NCI-H446 treated with DMSO at 0.1 percent for 48 hours (cell line): ENCODE results near the gene UBC.
"Not testable (repeated sequence)": the region's sequence is repeated elsewhere in the genome, so short reads cannot be mapped to it uniquely, and the experiment has no call there.

Experiments used
- DNase-seq: peaks from one replicate; lab custom pipeline; 2025; lab: John Stamatoyannopoulos, UW

The UBC gene

DNA sequence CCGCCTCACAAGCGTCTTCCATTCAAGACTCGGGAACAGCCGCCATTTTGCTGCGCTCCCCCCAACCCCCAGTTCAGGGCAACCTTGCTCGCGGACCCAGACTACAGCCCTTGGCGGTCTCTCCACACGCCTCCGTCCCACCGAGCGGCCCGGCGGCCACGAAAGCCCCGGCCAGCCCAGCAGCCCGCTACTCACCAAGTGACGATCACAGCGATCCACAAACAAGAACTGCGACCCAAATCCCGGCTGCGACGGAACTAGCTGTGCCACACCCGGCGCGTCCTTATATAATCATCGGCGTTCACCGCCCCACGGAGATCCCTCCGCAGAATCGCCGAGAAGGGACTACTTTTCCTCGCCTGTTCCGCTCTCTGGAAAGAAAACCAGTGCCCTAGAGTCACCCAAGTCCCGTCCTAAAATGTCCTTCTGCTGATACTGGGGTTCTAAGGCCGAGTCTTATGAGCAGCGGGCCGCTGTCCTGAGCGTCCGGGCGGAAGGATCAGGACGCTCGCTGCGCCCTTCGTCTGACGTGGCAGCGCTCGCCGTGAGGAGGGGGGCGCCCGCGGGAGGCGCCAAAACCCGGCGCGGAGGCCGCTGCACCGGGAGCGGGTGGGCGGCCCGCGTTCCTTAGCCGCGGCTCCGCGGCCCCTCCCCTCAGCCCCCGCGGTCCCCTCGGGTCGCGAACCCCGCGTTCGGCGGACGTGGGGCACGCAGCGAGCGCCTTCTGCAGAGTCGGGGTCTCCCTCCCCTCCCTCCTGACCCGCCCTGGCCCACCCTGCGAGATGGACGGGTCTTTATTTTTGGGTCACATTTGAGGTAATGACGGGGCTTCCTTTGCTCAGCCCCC lies at the start of gene UBC:
Gene UBC, minus strand, starts transcription at position 259 of the 847 bp plus-strand sequence. CDS start 879 bp downstream, outside the sequence.
- no peak for DNase-seq

DNA sequence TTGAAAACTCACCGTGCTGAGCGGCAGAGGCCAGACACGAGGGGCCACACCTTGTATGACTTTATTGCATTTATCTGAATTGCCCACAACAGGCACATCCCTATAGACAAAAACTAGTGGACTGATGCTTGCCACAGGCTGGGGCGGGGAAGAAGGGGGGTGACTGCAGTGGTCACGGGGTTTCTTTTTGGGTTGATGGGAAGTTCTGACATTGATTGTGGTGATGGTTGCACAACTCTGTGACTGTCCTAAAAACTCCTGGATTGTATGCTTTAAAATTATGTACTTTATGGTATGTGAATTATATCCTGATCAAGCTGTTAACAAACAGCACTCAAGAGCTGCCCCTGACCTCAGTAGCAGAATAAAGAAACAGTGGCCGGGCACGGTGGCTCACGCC lies 48.8 kb upstream of the UBC start:
- DNase-seq: no peak

DNA sequence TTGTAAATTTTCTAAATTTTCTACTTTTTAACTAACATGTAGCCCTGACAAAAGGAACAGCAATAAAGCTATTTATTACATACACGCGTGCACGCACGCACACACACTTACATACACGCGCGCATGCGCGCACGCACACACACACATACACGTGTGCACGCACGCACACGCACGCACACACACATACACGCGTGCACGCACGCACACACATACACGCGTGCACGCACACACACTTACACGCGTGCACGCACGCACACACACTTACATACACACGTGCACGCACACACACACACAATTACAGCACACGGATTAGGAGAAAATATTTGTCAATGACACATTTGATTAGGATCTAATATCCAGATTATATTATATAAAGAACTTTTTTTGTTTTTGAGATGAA lies 46.6 kb upstream of the UBC start:
- no peak for DNase-seq

DNA sequence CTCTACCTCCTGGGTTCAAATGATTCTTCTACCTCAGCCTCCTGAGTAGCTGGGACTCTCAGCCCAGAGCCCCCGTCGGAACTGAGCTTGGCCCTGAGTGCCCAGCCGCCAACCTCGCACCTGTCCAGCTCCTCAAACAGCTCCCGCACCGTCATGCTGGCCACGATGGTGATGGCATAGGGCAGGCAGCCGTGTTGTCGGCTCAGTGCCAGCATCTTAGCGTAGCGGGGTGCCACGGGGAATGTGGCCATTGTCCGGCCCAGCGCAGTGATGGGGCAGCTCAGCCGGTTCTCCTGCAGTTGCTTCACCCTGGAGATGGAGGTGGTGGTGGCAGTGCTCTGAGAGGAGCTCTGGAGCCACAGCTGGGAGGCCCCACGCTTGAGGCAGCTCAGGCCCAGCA lies 42.1 kb upstream of the UBC start:
- no peak for DNase-seq

DNA sequence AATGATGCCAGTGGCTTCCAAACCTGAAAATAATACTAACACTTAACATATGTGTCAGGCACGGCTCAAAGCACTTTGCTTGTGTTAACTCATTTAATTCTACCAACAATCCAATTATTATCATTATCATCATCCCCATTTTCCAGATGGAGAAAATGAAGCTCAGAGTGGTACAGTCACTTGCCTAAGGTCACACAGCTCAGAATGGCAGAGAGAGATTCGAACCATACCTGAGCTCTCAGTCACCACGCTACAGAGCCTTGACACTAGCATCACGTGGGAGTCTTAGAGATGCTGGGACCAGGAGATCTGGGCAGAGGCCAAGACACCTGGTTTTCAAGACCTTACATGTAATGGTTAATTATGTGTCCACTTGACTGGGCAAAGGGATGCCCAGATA lies 40.3 kb upstream of the UBC start:
- DNase-seq: no peak

DNA sequence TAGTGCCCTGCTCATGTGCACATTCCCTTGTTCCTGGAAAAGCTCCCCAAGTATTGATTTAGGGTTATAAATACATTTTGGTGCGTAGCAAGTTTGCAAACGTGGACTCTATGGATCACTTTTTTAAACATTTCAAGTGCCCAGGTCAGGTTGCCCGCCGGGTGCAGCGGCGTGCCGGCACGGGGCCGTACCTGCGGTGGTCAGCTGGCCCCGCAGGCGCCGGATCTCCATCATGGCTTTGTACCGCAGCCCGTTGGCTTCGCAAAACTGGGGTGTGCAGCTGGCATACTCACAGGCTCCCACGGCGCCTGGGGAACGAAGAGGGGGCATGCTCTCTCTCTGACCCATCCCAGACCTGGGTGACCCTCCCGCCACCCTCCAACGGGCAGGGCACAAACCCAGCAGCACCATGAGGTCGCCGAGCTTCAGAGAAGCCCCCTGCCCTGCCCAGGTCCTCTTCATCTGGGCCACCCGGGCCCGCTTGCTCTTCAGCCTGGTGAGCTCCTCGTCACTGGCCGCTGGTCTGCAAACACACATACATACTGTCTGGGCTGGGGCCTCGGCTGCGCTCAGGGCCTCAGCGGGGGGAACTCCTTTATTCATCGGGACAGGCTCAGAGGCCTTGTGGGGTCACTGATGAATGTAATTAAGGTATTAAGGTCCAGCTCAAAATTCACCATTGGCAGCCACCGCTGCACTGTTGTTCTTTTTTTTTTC lies 39.4 kb upstream of the UBC start:
- no peak for DNase-seq

DNA sequence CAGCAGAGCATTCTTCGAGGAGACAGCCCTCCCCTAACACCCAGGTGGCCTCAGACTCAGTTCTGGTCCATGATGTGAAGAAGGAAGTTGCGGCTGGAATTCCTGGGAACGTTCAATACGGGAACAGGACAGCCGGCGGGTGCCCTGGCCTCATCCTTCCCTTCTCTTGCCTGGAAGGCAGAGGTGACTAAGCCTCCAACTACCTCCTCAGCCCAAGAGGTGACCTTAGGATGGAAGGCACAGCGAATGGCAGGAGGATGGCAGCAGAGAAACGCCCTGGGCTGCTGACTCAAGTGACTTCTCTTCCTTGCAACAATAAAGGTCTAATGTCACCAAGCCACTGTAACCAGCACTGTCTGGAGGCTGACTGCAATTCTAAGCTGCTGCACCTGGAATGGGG lies 38.4 kb upstream of the UBC start:
- no peak for DNase-seq

DNA sequence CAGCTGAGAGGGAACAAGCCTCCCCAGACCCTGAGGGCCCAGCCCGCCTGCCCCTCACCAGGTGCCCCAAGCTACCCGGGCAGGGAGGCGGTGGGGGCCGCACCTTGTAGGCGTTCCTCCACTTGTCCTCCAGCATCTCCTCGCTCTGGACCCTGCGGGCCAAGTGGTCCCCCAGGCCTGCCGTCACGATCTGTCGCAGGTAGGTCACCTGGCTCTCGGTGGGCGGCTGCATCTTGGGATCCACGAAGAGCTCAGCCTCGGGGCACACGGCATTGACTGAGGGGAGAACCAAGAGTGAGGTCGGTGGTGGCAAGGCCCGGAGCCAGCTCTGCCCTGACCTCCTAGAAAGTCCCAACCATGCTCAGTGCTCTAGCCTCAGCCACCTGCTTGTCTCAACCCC lies 37.8 kb upstream of the UBC start:
- no peak for DNase-seq

DNA sequence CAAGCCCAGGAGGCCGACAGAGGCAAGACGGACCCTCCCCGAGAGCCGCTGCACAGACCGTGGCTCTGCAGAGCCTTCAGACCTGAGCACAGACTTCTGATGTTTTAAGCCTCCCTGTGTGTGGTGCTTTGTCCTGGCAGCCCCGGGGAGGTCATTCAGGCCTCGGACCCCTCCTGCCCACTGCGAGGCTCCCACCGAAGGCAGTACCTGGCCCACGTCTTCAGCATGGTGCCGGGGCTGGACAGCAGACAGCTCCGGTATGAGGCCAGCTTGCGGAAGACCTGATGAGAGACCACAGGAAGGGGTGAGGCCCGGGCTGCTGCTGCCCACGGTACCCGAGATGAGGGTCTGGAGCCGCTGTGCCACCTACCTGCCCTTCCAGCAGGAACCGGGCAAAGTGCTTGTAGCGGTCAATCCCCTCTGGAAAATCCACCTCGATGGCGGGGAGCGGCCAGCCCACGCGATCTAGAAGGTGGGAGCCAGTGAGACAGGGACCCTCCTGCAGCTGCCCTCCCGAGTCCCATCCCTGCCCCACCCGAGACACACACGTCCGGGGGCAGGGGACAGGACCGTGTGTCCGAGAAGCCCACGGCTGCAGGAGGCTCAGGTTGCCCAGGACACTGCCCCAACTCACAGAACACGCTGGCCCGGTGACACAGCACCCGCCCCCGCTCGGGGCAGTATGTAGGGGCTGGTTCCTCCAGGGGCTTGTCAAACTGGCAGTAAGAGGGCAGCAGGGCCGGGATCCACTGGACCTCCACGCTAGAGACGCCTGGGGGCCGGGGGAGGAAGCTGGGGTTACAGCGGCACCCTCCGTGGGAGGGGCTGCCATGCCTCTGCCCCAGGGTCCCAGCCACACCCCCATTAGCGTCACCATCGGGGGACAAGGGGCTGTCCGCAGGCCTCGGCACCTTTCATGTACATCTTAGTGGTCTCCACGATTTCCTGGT lies 35.6 kb upstream of the UBC start:
- no peak for DNase-seq

DNA sequence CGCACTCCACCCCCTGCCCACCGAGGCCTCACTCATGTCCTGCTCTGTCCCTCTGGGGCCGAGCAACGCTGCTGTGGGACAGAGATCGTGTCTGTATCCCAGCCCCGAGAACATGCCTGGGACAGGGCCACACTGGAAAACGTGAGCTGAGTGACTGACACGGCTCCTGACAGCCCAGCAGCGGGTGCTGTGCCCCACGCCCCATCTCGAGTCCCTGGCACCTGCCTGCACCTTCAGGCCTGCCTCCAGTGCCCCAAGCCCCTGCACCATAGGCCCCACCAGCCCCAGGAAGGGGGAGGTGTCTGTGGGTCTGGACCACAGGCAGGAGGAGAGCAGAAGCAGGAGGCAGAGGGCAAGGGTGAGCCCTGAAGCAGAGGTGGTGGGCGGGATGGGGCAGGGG lies 34.6 kb upstream of the UBC start:
- DNase-seq: no peak

DNA sequence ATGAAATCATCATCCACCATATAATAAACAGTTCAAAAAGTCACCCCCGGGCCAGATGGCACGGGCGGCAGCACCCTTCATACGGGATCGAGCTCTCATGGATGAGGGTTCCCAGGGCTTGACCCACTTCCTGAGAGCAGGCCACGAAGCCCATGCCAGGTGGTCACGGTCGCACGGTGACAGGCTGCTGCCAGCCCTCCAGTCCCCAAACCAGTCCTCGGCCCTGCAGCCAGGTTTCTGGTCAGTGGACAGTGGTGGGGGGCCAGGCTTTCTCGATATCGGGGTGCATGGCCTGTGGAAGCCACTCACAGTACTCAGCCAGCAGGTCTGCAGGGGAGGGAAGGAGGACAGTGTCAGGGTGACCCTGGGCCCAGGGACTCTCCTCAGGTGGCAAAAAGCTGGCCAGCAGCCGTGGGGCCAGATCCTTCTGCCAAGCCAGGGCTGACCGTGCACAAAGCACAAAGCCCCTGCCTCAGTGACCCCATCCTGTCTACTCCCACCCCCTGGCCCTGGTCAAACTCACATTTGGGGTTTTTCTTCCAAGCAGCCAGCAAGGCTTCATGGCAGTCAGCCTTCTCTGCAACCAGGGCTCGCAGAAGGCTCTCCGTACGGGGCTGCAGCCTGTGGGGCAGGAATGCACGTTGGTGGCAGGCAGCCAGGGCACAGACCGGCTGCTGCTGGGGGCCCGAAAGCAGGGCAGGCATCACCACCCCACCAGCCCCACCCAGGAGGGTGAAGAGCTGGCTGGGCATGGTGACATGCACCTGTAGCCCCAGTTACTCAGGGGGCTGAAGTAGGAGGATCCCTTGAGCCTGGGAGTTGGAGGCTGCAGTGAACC lies 33.3 kb upstream of the UBC start:
- DNase-seq: no peak

DNA sequence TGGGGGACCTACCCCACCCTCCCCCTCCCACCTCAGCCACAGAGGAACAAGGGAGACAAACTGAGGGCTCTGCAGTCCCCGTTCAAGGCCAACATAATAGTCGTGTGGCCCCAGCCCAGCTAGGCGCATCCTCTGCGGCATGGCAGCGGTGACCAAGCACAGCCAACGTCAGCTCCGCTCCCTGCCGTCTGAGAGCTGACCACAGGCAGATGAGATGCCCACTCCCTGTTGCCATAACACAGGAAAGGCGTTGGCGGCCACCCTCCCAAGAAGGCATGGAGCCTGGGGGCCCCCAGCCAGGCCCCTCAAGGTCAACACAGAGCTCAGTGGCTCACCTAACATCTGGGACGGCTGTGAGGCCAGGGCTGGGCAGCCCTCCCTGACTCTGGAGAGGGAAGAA lies 32.6 kb upstream of the UBC start:
- DNase-seq: no peak

DNA sequence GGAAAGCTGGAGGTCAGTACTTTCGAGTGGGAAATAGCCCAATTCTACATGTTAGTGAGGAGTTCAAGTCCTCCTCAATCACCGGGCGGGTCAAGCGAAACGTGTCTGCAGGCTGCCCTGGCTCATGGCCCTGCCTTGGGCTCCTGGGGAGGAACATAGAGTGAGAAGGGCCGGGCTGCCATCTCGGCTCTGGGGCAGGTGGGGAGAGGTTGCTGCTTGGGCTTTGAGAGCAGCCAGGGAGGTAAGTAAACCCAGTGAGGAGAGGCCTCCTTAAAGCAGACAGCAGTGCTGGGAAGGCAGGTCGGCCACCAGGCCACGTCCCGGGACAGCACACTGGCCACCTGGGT lies 32.0 kb upstream of the UBC start:
- no peak for DNase-seq

DNA sequence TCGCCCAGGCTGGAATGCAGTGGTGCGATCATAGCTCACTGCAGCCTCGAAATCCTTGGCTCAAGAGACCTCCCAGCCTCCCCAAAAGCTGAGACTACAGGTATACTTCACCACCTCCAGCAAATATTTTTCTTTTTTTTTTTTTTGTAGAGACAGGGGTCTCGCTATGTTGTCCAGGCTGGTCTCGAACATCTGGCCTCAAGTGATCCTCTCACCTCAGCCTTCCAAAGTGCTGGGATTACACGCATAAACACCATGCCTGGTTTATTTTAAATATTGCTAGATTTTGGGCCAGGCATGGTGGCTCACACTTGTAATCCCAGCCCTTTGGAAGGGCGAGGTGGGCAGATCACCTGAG lies 26.7 kb upstream of the UBC start:
- DNase-seq: no peak

DNA sequence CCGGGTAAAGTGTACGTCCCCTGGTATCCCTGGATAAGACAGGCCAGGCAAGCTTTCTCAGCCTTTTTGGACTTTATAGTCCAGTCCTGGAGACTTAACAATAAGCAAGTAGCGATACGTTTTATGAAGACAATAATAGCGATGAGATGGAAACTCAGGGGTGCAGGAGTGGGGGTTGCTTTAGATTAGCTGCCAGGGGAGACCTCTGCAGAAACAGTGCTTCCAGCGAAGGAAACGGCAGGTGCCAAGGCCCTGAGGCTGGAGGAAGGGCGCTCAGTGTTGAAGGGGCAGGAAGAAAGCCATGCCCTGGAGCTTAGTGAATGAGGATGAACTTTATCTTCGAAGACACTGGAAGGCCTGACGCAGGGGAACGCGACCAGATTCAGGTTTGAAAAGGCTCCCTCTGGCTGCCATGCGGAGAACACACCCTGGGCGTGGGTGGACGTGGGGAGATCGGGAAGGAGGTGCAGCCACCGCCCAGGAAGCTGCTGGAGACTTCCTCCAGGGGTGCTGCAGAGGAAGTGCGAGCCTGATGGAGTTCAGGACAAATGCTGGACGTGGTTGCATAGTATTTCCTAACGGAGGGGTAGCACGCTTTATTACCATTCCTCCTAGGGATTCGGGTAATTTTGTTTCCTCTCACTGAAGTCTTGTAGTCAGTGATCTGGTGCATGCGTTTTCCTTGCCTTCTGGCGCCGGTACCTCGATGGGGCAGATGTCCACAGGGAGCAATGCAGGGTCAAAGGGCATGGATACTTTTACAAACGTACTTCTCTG lies 26.1 kb upstream of the UBC start:
- no peak for DNase-seq

DNA sequence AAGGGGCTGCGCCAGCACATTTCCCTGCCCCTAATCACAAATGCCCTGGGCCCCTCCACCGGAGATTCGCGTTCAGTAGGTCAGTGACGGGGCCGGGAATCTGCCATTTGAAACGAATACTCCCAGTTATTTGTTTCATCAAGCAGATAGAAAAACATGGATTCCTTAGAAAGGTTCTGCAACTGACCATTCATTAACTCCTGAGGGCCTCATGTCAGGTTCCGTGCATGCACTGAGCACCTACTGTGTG lies 25.6 kb upstream of the UBC start:
- no peak for DNase-seq

DNA sequence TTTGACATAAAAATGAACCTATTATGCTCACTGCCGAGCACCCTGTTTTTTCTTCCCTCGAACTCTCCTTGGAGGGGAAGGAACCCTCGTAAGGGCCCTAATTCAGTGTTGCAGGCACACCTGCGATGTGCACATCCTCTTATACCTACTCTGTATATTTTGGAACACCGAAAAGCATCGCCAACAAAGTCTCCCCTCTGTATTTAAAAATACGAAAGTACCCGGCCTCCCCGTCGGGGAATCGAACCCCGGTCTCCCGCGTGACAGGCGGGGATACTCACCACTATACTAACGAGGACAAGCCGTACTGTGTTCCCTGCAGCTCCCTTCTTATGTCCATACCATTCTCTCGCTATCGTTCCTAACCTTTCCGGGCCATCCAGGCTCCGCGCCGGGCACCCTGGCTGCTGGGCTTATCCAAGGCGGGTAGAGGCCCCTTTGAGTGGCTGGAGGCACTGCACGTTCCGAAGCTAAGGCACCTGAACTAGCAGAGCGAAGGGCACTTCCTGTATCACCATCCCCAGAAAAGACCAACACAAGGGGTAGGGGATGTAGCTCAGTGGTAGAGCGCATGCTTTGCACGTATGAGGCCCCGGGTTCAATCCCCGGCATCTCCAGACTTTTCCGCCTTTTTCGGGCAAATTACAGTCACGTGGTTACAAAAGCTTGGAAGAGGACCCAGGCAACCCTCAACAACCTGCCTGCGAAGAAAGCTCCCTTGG lies 25.1 kb upstream of the UBC start:
- no peak for DNase-seq

DNA sequence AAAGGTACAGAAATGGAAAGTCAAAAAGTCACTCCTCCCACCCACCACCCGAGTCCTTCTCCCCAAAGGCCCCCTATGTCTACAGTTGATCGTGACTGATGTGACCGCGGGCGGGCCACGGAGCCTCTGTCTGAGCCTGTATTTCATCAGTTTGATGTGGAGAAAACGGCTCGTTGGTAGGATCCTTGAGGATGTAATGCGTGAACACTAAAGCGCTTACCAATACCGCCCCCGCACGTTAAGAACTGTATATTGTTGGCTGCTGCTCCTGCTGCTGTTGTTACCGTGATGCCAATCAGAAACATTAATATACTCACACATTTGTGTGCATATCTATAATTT lies 24.6 kb upstream of the UBC start:
- no peak for DNase-seq

DNA sequence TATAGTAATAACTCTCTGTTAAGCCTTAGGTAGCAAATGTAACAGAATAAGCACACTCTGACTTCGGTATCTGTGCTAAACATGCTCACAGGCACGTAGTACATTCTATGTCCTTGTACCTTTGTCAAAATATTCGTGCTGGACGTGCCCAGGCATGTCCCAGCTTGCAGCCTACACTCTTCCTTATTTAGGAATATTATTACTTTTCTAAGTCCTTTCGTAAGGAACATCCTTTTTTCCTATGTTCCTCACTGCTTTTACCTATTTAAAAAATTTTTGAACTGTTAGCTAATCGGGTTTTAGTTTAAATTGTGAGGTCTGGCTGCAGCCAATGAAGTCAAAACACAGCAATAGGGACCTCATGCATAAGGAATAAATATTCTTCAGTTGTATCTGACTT lies 24.1 kb upstream of the UBC start:
- no peak for DNase-seq

DNA sequence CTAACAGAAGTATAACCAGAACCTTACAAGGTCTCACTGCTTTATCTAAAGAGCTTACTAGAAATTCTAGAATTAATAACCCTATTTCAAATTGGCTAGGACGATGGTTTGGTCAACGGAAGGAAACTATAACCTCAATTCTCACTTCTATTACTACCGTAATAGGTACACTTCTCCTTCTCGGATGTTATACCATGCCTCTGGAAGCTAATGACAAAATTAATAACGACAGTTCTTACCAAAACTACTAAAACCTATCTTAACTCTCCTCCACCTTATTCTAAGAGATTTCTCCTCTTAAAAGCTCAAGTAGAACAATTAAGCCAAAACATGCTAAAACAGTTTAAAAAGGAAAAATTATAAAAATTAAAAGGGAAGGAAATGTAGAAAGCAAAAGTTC lies 23.7 kb upstream of the UBC start:
- DNase-seq: no peak

DNA sequence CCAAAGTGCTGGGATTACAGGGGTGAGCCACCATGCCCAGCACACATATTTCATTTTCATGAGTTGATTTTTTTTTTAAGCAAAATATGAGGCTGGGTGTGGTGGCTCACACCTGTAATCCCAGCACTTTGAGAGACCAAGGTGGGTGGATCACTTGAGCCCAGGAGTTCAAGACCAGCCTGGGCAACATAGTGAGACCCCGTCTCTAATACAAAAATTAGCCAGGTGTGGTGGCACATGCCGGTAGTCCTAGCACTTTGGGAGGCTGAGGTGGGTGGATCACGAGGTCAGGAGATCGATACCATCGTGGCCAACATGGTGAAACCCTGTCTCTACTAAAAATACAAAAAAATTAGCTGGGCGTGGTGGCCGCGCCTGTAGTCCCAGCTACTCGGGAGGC lies 17.1 kb upstream of the UBC start:
- DNase-seq: not testable (repeated sequence)
